Astrocyte (in vitro differentiated cells and primary cell): ENCODE data around the gene SORD.

Experiments used
- CTCF ChIP-seq: IDR thresholded peaks from 2 replicates; pipeline ENCODE4 v1.5.1; 2011; ENCODE audit warnings: low read depth, mild to moderate bottlenecking, inconsistent platforms, low read length, moderate library complexity; ENCODE audit not compliant: insufficient read depth
- EZH2 ChIP-seq: IDR thresholded peaks from 2 replicates; pipeline ENCODE4 v1.6.1; 2012; ENCODE audit warnings: mild to moderate bottlenecking, low read length, inconsistent platforms; ENCODE audit not compliant: insufficient read depth

GRCh38 chr15:45091161-45091560 is 68.2 kb downstream of the SORD start:
- TF ChIP-seq EZH2 (no peak), CTCF (no peak)
